T-helper 2 cell treated with Interferon-gamma antibody and Interleukin-4, amounts not matched to agents 5 μg/mL and 100 μg/mL, for 36 hours (primary cell): Measurements from ENCODE around the gene C19orf85.
A peak's percentile ranks its signal among the peaks of the same experiment; 100 is the strongest.
"Not testable (repeated sequence)": the region's sequence is repeated elsewhere in the genome, so short reads cannot be mapped to it uniquely, and the experiment has no call there.

Source experiments
- DNase-seq: peaks from one replicate; pipeline ENCODE4 v3.0.0; 2021; ENCODE audit warnings: low spot score
- H3K27ac Mint-ChIP-seq: one replicate; pipeline ENCODE4 v1.8.0; 2021; ENCODE audit warnings: mild to moderate bottlenecking, mixed read lengths
- H3K27me3 Mint-ChIP-seq: one replicate; pipeline ENCODE4 v1.8.0; 2021; ENCODE audit warnings: low read depth, mixed read lengths
- H3K36me3 Mint-ChIP-seq: one replicate; pipeline ENCODE4 v1.8.0; 2021; ENCODE audit warnings: low read depth, mixed read lengths
- H3K4me1 Mint-ChIP-seq: one replicate; pipeline ENCODE4 v1.8.0; 2021; ENCODE audit warnings: low read depth, mixed read lengths
- H3K4me3 Mint-ChIP-seq: one replicate; pipeline ENCODE4 v1.8.0; 2022; ENCODE audit warnings: mild to moderate bottlenecking, moderate library complexity, mixed read lengths
- H3K9me3 Mint-ChIP-seq: one replicate; pipeline ENCODE4 v1.8.0; 2021; ENCODE audit warnings: mixed read lengths

Gene C19orf85

GRCh38 chr19:55451965-55452748 is 12.4 kb downstream of the C19orf85 start:
- Mint-ChIP-seq H3K36me3 (peaks cover 3% of the 10 kb centered on the region), H3K4me3 (no peak overlapping the region), H3K27ac (no peak overlapping the region), H3K27me3 (peaks cover 24% of the 10 kb centered on the region), H3K9me3 (no peaks in the 10 kb centered on the region), H3K4me1 (peaks cover 4% of the 10 kb centered on the region)
- DNase-seq = no peak

DNA sequence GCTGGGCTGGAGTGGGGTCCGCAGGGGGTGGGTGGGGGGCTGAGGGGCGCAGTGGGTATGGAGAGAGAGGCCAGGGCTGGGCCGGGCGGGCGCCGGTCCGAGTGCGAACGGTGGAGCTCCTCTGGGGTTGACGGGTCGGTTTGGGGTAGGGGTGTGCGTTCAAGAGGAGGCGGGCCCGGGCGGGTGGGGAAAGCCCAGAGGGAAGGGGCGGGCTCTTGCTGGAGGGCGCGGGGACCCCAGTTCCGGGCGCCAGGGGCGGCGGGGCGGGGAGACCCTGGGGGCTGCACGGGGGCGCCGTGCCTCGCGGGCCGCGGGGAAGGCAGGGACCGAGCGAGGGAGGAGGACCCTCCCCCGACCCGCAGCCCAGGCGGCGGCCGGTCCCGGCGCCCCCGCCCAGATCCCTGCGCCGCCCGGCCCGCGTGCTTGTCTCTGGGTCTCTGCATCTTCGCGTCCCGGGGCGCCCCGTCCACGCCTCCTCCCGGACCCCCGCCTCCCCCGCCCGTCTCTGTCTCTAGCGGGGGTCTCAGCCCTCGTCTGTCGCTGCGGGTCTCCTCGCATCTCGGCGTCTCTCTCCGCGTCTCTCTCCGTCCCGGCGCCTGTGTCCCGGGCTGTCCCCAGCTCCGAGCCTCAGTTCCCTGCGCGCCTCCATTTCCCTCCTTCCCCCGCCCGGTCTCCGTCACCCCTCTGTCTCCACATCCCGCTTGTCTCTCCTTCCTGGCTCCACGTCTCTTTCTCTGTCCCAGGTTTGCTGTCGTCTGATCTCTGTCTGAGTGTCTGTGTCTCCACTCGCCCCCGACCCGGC is 13.2 kb downstream of the C19orf85 start:
- Mint-ChIP-seq H3K27ac (peak overlapping the region; percentile 45), H3K4me1 (peaks cover 4% of the 10 kb centered on the region), H3K27me3 (peaks cover 24% of the 10 kb centered on the region), H3K9me3 (no peaks in the 10 kb centered on the region), H3K36me3 (peaks cover 3% of the 10 kb centered on the region), H3K4me3 (no peak overlapping the region)
- no peak for DNase-seq

- peaks cover 35% of the 10 kb centered on the region for H3K27me3 Mint-ChIP-seq
- H3K4me3 Mint-ChIP-seq = no peak overlapping the region
These were observed 15.1 kb downstream of the C19orf85 start for GRCh38 chr19:55449469-55449868.

GRCh38 chr19:55448175-55448490 is 16.4 kb downstream of the C19orf85 start:
- DNase-seq, H3K36me3 Mint-ChIP-seq, H3K4me3 Mint-ChIP-seq: not testable (repeated sequence)

More at GRCh38 chr19:55449469-55449868, 15.1 kb downstream of the C19orf85 start:
- DNase-seq = no peak
- peaks cover 1% of the 10 kb centered on the region for H3K4me1 Mint-ChIP-seq
- H3K27ac Mint-ChIP-seq = no peak overlapping the region
- no peaks in the 10 kb centered on the region for H3K9me3 Mint-ChIP-seq
- H3K36me3 Mint-ChIP-seq = no peaks in the 10 kb centered on the region

DNA sequence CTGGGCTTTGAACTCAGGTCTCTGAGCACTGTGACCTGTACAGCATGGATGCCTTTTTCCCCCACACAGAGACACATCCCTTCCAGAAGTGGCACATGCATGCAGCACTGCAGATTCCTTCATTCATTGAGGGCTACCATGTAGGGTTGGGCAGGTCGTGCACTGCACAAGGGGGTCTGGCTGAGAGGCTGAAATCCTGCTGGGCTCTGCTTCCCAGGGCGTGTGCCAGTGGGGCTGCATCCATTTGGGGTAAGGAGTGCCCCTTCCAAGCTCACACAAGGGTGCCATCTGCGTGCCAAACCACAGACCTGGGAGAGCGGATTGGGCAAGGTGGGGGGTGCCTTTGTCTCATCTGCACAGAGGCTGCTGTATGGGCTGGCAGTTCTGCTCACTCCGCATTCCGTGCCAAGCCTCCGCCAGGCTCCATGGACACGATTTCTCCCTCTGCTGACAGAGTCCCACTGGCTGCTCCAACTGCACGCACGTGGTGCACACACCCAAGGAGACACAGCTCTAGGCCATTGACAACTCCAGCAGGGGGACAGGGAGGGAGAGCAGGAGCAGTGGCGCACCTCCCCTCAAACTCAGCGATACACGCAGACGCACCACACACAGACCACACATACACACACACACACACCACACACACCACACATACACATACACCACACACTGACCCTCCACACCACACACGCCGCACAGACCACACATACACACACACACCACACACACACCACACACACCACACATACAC is 17.0 kb downstream of the C19orf85 start:
- peaks cover 43% of the 10 kb centered on the region for H3K27me3 Mint-ChIP-seq

More at GRCh38 chr19:55448175-55448490, 16.4 kb downstream of the C19orf85 start:
- not testable (repeated sequence) for H3K4me1 Mint-ChIP-seq, H3K9me3 Mint-ChIP-seq, H3K27ac Mint-ChIP-seq
- H3K27me3 Mint-ChIP-seq = peaks cover 42% of the 10 kb centered on the region

DNA sequence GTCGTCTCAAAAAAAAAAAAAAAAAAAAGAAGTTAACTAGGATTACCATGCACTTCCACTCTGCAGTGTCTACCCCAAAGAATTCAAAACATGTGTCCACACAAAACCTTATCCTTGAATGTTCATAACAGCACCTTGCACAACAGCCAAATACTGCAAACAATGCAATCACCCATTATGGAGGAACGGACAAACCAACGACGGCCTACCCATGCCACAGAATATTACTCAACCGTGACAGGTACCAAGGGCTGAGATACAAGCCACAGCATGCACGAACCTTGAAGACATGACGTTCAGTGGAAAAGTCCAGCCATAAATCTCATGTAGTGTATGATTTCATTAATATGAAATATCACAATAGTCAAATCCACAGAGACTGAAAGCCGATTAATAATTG is 18.5 kb downstream of the C19orf85 start:
- H3K27me3 Mint-ChIP-seq = peaks cover 45% of the 10 kb centered on the region
- peaks cover 5% of the 10 kb centered on the region for H3K4me1 Mint-ChIP-seq
- H3K9me3 Mint-ChIP-seq = no peaks in the 10 kb centered on the region
- no peak for DNase-seq
- H3K27ac Mint-ChIP-seq = no peak overlapping the region
- no peaks in the 10 kb centered on the region for H3K36me3 Mint-ChIP-seq
- H3K4me3 Mint-ChIP-seq = no peak overlapping the region

More for the DNA sequence above, 17.0 kb downstream of the C19orf85 start:
- no peak overlapping the region for H3K27ac Mint-ChIP-seq
- no peaks in the 10 kb centered on the region for H3K36me3 Mint-ChIP-seq
- no peak for DNase-seq
- H3K4me1 Mint-ChIP-seq = peaks cover 3% of the 10 kb centered on the region
- no peak overlapping the region for H3K4me3 Mint-ChIP-seq
- H3K9me3 Mint-ChIP-seq = no peaks in the 10 kb centered on the region

DNA sequence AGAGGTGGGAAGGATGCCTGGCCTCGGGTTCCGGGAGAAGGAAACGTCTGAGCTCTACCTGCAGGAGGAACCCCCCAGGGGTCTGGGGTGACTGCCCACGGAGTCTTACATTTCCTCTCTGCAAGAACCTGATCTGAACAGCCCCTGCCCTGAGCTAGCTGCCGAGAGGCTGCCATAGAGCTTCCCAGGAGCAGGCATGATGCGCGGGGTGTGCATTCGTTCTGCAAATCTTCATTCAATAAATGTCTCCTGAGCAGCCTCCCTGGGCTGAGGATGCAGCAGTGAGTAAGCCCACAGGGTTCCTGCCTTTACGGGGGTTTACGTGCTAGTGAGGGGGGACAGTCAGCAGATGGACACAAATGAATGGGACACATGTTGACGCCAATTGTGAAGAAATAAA is 19.9 kb downstream of the C19orf85 start:
- no peak for DNase-seq
- H3K36me3 Mint-ChIP-seq = no peaks in the 10 kb centered on the region
- peaks cover 9% of the 10 kb centered on the region for H3K4me1 Mint-ChIP-seq
- peaks cover 46% of the 10 kb centered on the region for H3K27me3 Mint-ChIP-seq
- H3K9me3 Mint-ChIP-seq = no peaks in the 10 kb centered on the region
- H3K27ac Mint-ChIP-seq = no peak overlapping the region
- no peak overlapping the region for H3K4me3 Mint-ChIP-seq

- H3K4me1 Mint-ChIP-seq = peaks cover 9% of the 10 kb centered on the region
- H3K36me3 Mint-ChIP-seq = no peaks in the 10 kb centered on the region
- H3K9me3 Mint-ChIP-seq = no peaks in the 10 kb centered on the region
- peaks cover 53% of the 10 kb centered on the region for H3K27me3 Mint-ChIP-seq
- H3K27ac Mint-ChIP-seq = no peak overlapping the region
- no peak for DNase-seq
- no peak overlapping the region for H3K4me3 Mint-ChIP-seq
These were observed 20.6 kb downstream of the C19orf85 start for GRCh38 chr19:55443824-55444480.

DNA sequence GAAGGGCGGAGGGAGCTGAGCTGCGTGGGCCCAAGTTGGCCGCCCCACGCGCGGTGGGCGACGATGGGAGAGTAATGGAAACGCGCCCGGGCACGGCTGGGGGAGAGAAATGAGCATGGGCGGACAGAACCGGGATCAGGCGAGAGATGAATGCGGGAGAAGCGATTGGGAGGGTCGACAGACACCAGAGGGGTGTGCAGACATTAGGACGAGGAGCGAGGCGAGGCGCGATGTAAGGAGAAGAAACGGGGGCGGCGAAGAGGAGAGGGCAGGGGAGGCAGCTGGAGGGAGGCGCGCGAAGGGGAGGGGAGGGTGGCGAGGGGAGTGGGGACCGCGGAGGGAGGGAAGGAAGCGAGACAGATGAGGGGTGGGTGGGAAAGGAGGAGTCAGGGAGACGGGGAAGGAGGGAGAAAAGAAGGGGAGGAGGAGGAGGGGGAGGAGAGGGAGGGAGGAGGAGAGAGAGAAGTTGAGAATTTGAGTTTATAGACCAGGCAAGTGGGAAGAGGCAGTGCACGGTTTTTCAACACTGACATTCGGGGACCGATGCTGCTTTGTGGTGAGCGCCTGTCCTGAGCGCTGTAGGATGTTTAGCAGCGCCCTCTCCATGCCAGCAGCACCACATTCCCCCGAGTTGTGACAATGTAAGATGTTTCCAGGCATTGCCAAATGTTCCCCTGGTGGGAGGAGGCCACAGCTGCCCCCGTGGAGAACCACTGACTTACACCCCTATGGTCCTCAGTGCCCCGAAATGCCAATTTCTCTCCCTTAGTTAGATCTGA is 21.3 kb downstream of the C19orf85 start, which contains the start of gene SHISA7:
Gene SHISA7, minus strand, starts transcription at position 256 of the 779 bp plus-strand sequence. CDS start 437 bp downstream, outside the sequence.
- no peak for DNase-seq
- Mint-ChIP-seq H3K36me3 (no peaks in the 10 kb centered on the region), H3K9me3 (no peaks in the 10 kb centered on the region), H3K27me3 (peaks cover 56% of the 10 kb centered on the region), H3K27ac (no peak within 1 kb of the TSS), H3K4me1 (peaks cover 9% of the 10 kb centered on the region), H3K4me3 (no peak within 1 kb of the TSS)

- no peak overlapping the region for H3K27ac Mint-ChIP-seq
- no peak for DNase-seq
- no peaks in the 10 kb centered on the region for H3K9me3 Mint-ChIP-seq
- H3K36me3 Mint-ChIP-seq = no peaks in the 10 kb centered on the region
- H3K27me3 Mint-ChIP-seq = peaks cover 57% of the 10 kb centered on the region
- peaks cover 9% of the 10 kb centered on the region for H3K4me1 Mint-ChIP-seq
- H3K4me3 Mint-ChIP-seq = no peak overlapping the region
These were observed 22.1 kb downstream of the C19orf85 start for GRCh38 chr19:55442372-55442961.

GRCh38 chr19:55441692-55442321 is 22.7 kb downstream of the C19orf85 start:
- no peak overlapping the region for H3K4me3 Mint-ChIP-seq
- no peaks in the 10 kb centered on the region for H3K9me3 Mint-ChIP-seq
- no peak for DNase-seq
- peaks cover 61% of the 10 kb centered on the region for H3K27me3 Mint-ChIP-seq
- H3K4me1 Mint-ChIP-seq = peaks cover 9% of the 10 kb centered on the region
- no peak overlapping the region for H3K27ac Mint-ChIP-seq
- no peaks in the 10 kb centered on the region for H3K36me3 Mint-ChIP-seq

DNA sequence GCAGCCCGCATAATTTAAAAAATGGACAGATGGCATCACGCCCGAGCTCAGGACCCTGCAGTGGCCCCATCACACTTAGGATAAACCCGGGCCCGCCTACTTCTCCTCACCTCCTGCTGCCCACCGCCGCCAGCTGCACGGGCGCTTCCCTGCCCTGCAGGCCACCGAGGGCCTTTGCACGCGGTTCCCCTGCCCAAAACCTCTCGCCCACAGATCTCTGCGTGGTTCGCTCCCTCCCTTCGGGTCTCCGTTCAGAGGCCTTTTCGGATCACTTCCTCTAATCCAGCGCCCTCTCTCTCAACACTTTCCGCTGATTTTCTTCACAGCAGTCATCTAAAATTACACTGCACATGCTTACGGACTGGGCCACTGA is 23.2 kb downstream of the C19orf85 start:
- no peak for DNase-seq

More for the DNA sequence above, 23.2 kb downstream of the C19orf85 start:
- H3K4me1 Mint-ChIP-seq = peaks cover 9% of the 10 kb centered on the region
- H3K9me3 Mint-ChIP-seq = no peaks in the 10 kb centered on the region
- H3K27ac Mint-ChIP-seq = no peak overlapping the region
- H3K27me3 Mint-ChIP-seq = peaks cover 61% of the 10 kb centered on the region
- H3K4me3 Mint-ChIP-seq = peak overlapping the region; percentile 1
- H3K36me3 Mint-ChIP-seq = no peaks in the 10 kb centered on the region
